A673 (cell line): Measurements from ENCODE around the gene KIAA1586. TPM values are rescaled to one million over a fixed set of nuclear protein-coding genes. Genes with fewer than 3 reads are reported as not detected.
"Not testable (repeated sequence)": the region's sequence is repeated elsewhere in the genome, so short reads cannot be mapped to it uniquely, and the experiment has no call there.

Experiments used
- BruUV-seq: library from RNA; stranded (reverse); fragments of 400-500 nt; replicated peaks from 2 replicates; lab custom pipeline; 2021; lab: Mats Ljungman, UMichigan
- CTCF ChIA-PET: fragments of 300-600 bp; sonication (Branson Sonifier 250); formaldehyde crosslinking; loops from one replicate; lab custom pipeline; 2022; ENCODE audit warnings: antibody characterized with exemption; lab: Charles Lee
- POLR2A ChIA-PET: fragments of 300-600 bp; sonication (Branson Sonifier 250); formaldehyde crosslinking; loops from one replicate; lab custom pipeline; 2022; ENCODE audit warnings: antibody characterized with exemption; ENCODE audit not compliant: low non-redundant PET; lab: Charles Lee
- DNase-seq: peaks from one replicate; pipeline ENCODE4 v3.0.0-alpha.2; 2015; ENCODE audit warnings: low spot score
- H3K27ac ChIP-seq: fragments of 200-600 bp; sonication (generic); 2 replicates; pipeline ENCODE4 v1.5.1; 2016; ENCODE audit warnings: mixed run types, low read depth, mild to moderate bottlenecking, mixed read lengths, antibody characterized with exemption, low read length; ENCODE audit not compliant: poor library complexity, severe bottlenecking
- H3K27me3 ChIP-seq: fragments of 200-600 bp; sonication (generic); replicated peaks from 2 replicates; pipeline ENCODE4 v1.6.1; 2017; ENCODE audit warnings: mixed run types, low read depth, mild to moderate bottlenecking, mixed read lengths, antibody characterized with exemption, low read length; ENCODE audit not compliant: insufficient read depth, poor library complexity
- H3K36me3 ChIP-seq: fragments of 200-600 bp; sonication (generic); 2 replicates; pipeline ENCODE4 v1.6.1; 2016; ENCODE audit warnings: mixed run types, mild to moderate bottlenecking, mixed read lengths, antibody characterized with exemption, low read length; ENCODE audit not compliant: insufficient read depth, poor library complexity, severe bottlenecking
- H3K4me1 ChIP-seq: fragments of 200-600 bp; sonication (generic); 2 replicates; pipeline ENCODE4 v1.6.1; 2017; ENCODE audit warnings: mixed run types, mild to moderate bottlenecking, mixed read lengths, antibody characterized with exemption, low read length; ENCODE audit not compliant: insufficient read depth, poor library complexity, severe bottlenecking
- H3K4me3 ChIP-seq: fragments of 200-600 bp; sonication (generic); 2 replicates; pipeline ENCODE4 v1.5.1; 2016; ENCODE audit warnings: low read depth, mixed run types, mild to moderate bottlenecking, mixed read lengths, low read length; ENCODE audit not compliant: poor library complexity, severe bottlenecking
- H3K9me3 ChIP-seq: fragments of 200-600 bp; sonication (generic); 2 replicates; pipeline ENCODE4 v1.6.1; 2016; ENCODE audit warnings: mixed run types, low read depth, mild to moderate bottlenecking, mixed read lengths, antibody characterized with exemption, low read length; ENCODE audit not compliant: poor library complexity, severe bottlenecking
- EZH2 ChIP-seq: fragments of 200-600 bp; sonication (generic); IDR thresholded peaks from 2 replicates; pipeline ENCODE4 v1.6.1; 2017; ENCODE audit warnings: borderline replicate concordance, low read depth, mild to moderate bottlenecking, mixed read lengths, antibody characterized with exemption, low read length; ENCODE audit not compliant: poor library complexity, severe bottlenecking
- intact Hi-C: fragments of 100-400 bp; cut with micrococcal nuclease; formaldehyde crosslinking; loops from one replicate; pipeline ENCODE4 v1.10.0; 2022; ENCODE audit not compliant: unreplicated experiment
- total RNA-seq: library from RNA; stranded (reverse); gene quantifications from 2 replicates; pipeline ENCODE4 v1.2.3, GENCODE V29; 2021
- TF ChIP-seq, protein P1 (sequence below): fragments of 300-800, 200-600 bp; sonication (generic); conservative IDR thresholded peaks from 2 replicates; pipeline ENCODE4 v1.5.1; 2017; ENCODE audit warnings: low read depth, mild to moderate bottlenecking, antibody characterized with exemption, low read length, moderate library complexity, mixed read lengths

Gene KIAA1586
- total RNA-seq, 1 experiment from 2014 or later, result 31.4 TPM

DNA sequence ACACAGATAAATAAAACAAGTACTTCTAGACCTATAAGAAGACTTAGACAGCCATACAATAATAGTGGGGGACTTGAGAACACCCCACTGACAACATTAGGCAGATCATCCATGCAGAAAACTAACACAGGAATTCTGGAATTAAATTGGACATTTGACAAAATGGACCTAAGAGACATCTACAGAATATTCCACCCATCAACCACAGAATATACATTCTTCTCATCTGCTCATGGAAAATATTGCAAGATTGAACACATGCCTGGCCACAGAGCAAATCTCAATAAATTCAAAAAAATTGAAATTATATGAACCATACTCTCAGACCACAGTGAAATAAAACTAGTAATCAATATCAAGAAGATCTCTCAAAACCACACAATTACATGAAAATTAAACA, 44.3 kb upstream of the KIAA1586 start:
- H3K4me1 ChIP-seq, result no peaks in the 10 kb centered on the region
- H3K4me3 ChIP-seq, result no peak overlapping the region
- H3K36me3 ChIP-seq, result no peaks in the 10 kb centered on the region
- intact Hi-C loops, result no loop called here
- no TSS peak for BruUV-seq
- no peaks in the 10 kb centered on the region for H3K27me3 ChIP-seq
- POLR2A ChIA-PET, result no interaction called here
- H3K9me3 ChIP-seq, result no peaks in the 10 kb centered on the region
- no peak for DNase-seq
- TF ChIP-seq, protein P1, sequence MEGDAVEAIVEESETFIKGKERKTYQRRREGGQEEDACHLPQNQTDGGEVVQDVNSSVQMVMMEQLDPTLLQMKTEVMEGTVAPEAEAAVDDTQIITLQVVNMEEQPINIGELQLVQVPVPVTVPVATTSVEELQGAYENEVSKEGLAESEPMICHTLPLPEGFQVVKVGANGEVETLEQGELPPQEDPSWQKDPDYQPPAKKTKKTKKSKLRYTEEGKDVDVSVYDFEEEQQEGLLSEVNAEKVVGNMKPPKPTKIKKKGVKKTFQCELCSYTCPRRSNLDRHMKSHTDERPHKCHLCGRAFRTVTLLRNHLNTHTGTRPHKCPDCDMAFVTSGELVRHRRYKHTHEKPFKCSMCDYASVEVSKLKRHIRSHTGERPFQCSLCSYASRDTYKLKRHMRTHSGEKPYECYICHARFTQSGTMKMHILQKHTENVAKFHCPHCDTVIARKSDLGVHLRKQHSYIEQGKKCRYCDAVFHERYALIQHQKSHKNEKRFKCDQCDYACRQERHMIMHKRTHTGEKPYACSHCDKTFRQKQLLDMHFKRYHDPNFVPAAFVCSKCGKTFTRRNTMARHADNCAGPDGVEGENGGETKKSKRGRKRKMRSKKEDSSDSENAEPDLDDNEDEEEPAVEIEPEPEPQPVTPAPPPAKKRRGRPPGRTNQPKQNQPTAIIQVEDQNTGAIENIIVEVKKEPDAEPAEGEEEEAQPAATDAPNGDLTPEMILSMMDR, result no peak
- no peak for TF ChIP-seq EZH2
- H3K27ac ChIP-seq, result no peak overlapping the region
- CTCF ChIA-PET, result no interaction called here

DNA sequence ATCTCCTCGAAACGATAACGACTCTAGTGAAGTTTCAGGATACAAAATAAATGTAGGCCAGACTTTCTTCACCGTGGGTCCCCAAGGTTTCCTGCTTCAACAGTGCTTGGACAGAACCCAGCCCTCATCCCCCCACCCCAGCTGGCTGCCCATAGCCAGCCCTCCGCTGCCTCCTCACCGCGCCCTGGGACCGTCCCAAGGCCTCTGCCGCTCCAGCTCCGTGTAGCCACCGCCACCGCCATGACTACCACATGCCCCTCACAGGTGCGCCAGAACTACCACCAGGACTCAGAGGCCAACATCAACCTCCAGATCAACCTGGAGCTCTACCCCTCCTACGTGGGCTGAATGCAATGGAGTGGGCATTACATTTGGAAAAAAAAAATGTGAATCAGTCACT, 42.2 kb upstream of the KIAA1586 start:
- Histone ChIP-seq H3K27ac (no peak overlapping the region), H3K4me1 (no peaks in the 10 kb centered on the region), H3K4me3 (no peak overlapping the region), H3K36me3 (no peaks in the 10 kb centered on the region), H3K9me3 (no peaks in the 10 kb centered on the region), H3K27me3 (no peaks in the 10 kb centered on the region)
- TF ChIP-seq, protein P1, result no peak
- TF ChIP-seq EZH2, result no peak
- ChIA-PET POLR2A (no interaction called here), CTCF (interaction anchor here (0.7 kb wide), 1 partner anchor 378 kb away, joined by 3 read pairs; no protein-coding TSS in a partner anchor)
- intact Hi-C loops, result no loop called here
- BruUV-seq, result no TSS peak
- no peak for DNase-seq

DNA sequence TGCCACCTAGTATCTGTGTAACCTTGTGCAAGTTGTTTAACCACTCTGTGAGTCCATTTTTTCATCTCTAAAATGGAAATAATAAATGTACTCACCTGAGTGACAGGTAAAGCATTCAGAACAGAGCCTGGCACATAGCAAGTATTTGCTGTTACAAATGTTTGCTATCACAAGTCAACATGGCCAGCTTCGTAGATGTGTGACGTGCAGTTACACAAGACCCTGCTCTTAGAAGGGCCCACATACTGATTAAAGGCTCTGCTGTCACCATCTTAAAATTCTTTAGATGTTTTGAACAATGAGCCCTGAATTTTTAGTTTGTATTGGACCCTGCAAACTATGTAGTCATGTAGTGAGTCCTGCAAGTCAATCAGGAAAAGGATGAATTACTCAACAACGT, 40.4 kb upstream of the KIAA1586 start:
- BruUV-seq, result no TSS peak
- H3K4me3 ChIP-seq, result no peak overlapping the region
- H3K36me3 ChIP-seq, result no peaks in the 10 kb centered on the region
- H3K9me3 ChIP-seq, result no peaks in the 10 kb centered on the region
- H3K27ac ChIP-seq, result no peak overlapping the region
- CTCF ChIA-PET, result no interaction called here
- no peaks in the 10 kb centered on the region for H3K4me1 ChIP-seq
- DNase-seq, result no peak
- no peak for TF ChIP-seq EZH2
- TF ChIP-seq, protein P1, result no peak
- H3K27me3 ChIP-seq, result no peaks in the 10 kb centered on the region
- POLR2A ChIA-PET, result no interaction called here
- intact Hi-C loops, result no loop called here

DNA sequence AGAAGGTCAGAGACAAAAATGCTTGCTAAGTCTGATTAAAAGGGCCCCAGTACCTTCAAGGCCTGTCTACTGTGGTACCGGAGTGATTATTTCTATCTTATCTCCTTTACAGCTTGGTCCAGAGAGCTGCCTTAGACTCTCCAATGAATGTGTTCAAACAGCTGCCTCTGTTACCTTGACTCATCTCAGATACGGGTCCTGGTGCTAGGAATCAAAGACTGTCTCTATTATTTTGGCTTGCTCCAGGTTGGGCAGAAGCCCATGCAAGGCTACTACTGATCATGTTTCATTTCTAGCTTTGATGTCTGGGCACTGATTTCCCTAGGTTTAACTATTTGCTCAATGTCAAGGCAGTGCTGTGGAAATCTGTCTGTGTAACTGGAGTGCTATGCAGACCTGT, 38.4 kb upstream of the KIAA1586 start:
- H3K4me1 ChIP-seq, DNase-seq, H3K36me3 ChIP-seq, BruUV-seq, H3K27me3 ChIP-seq, POLR2A ChIA-PET, H3K9me3 ChIP-seq, intact Hi-C loops, H3K27ac ChIP-seq, CTCF ChIA-PET, H3K4me3 ChIP-seq: not testable (repeated sequence)
